ENCODE data around the gene CHAT. TPM values are rescaled to one million over a fixed set of nuclear protein-coding genes. Genes with fewer than 3 reads are reported as not detected.

Gene CHAT
- total and polyA plus RNA-seq, 2 of the 13 experiments (the other 11 are each of a cell fraction or from before 2014, with no cell fraction given) = not detected

- Histone ChIP-seq H3K4me1 (ENCODE audit: insufficient read depth, low read length) (no peaks in the 10 kb centered on the region), H3K27me3 (ENCODE audit: control insufficient read depth in 1 of 2, insufficient read depth in 2 of 2, low read length in 2 of 2) (peaks cover 2 to 39% of the 10 kb centered on the region in 2 experiments; a peak in 4 of 5 replicates), H2AFZ (ENCODE audit: low read length) (no peak overlapping the region), H3K9ac (ENCODE audit: insufficient read depth, low read depth, low read length) (no peak overlapping the region), H3K9me3 (ENCODE audit: low read length) (no peaks in the 10 kb centered on the region), H4K20me1 (ENCODE audit: insufficient read depth, low read length) (peaks cover 3% of the 10 kb centered on the region; the same call in 1 of the 2 replicates), H3K27ac (ENCODE audit: extremely low read length, insufficient read depth, low read length) (no peak overlapping the region), H3K4me2 (ENCODE audit: low read depth, low read length) (no peak overlapping the region), H3K36me3 (replicated peaks in 1 of 2; ENCODE audit: control insufficient read depth in 1 of 2, insufficient read depth in 2 of 2, low read length in 2 of 2) (no peaks in the 10 kb centered on the region), H3K4me3 (replicated peaks in 1 of 3; ENCODE audit: insufficient read depth in 1 of 3, low read depth in 2 of 3, low read length in 3 of 3) (no peak overlapping the region), H3K79me2 (ENCODE audit: insufficient read depth, low read length) (no peaks in the 10 kb centered on the region)
- ATAC-seq (no peak), DNase-seq (ENCODE audit: low spot score) (no peak), FAIRE-seq (no peak)
- CTCF ChIA-PET (ENCODE audit: low intra/inter-chr PET ratio, low total read pairs) = no interaction called here
- POLR2A ChIA-PET = no interaction called here
- in situ Hi-C loops (cut with HindIII; ENCODE audit: extremely low pct_ligation_motif_present, low pct_unique_long_range_greater_than_20kb) = no loop called here
- BruUV-seq (replicated peaks) = no TSS peak
- intact Hi-C loops (cut with micrococcal nuclease; ENCODE audit: unreplicated experiment) = no loop called here
- no CpG with 5 or more reads among the region's 22 CpGs for WGBS (ENCODE audit: low lambda C conversion rate)
- TF ChIP-seq TEAD3 (CRISPR knock-in tag; optimal IDR thresholded peaks at IDR 0.05; ENCODE audit: borderline replicate concordance) (no peak), SSRP1 (CRISPR knock-in tag; IDR thresholded peaks at IDR 0.05) (no peak), ZNF746 (CRISPR knock-in tag; IDR thresholded peaks at IDR 0.05) (no peak), TRAFD1 (CRISPR knock-in tag; IDR thresholded peaks at IDR 0.05; ENCODE audit: borderline replicate concordance) (no peak), ZNF777 (CRISPR knock-in tag; IDR thresholded peaks at IDR 0.05) (no peak), RARG (CRISPR knock-in tag; IDR thresholded peaks at IDR 0.05; ENCODE audit: low read depth) (no peak), SETDB1 (CRISPR knock-in tag; IDR thresholded peaks at IDR 0.05; ENCODE audit: borderline replicate concordance) (no peak), SPEN (CRISPR knock-in tag; IDR thresholded peaks at IDR 0.05; ENCODE audit: low read depth) (no peak), NRL (CRISPR knock-in tag; IDR thresholded peaks at IDR 0.05; ENCODE audit: borderline replicate concordance) (no peak), SRSF9 (IDR thresholded peaks at IDR 0.05; ENCODE audit: borderline replicate concordance, insufficient read depth, low read depth, low read length, poor library complexity, severe bottlenecking) (no peak), ZSCAN31 (CRISPR knock-in tag; IDR thresholded peaks at IDR 0.05; ENCODE audit: low read depth) (no peak), PRMT3 (CRISPR knock-in tag; IDR thresholded peaks at IDR 0.05; ENCODE audit: borderline replicate concordance, low read depth) (no peak), ZMYM4 (CRISPR knock-in tag; IDR thresholded peaks at IDR 0.05) (no peak), ZNF34 (CRISPR knock-in tag; IDR thresholded peaks at IDR 0.05; ENCODE audit: borderline replicate concordance) (no peak), ZNF232 (CRISPR knock-in tag; IDR thresholded peaks at IDR 0.05; ENCODE audit: borderline replicate concordance) (no peak)
- TF ChIP-seq, protein P1, sequence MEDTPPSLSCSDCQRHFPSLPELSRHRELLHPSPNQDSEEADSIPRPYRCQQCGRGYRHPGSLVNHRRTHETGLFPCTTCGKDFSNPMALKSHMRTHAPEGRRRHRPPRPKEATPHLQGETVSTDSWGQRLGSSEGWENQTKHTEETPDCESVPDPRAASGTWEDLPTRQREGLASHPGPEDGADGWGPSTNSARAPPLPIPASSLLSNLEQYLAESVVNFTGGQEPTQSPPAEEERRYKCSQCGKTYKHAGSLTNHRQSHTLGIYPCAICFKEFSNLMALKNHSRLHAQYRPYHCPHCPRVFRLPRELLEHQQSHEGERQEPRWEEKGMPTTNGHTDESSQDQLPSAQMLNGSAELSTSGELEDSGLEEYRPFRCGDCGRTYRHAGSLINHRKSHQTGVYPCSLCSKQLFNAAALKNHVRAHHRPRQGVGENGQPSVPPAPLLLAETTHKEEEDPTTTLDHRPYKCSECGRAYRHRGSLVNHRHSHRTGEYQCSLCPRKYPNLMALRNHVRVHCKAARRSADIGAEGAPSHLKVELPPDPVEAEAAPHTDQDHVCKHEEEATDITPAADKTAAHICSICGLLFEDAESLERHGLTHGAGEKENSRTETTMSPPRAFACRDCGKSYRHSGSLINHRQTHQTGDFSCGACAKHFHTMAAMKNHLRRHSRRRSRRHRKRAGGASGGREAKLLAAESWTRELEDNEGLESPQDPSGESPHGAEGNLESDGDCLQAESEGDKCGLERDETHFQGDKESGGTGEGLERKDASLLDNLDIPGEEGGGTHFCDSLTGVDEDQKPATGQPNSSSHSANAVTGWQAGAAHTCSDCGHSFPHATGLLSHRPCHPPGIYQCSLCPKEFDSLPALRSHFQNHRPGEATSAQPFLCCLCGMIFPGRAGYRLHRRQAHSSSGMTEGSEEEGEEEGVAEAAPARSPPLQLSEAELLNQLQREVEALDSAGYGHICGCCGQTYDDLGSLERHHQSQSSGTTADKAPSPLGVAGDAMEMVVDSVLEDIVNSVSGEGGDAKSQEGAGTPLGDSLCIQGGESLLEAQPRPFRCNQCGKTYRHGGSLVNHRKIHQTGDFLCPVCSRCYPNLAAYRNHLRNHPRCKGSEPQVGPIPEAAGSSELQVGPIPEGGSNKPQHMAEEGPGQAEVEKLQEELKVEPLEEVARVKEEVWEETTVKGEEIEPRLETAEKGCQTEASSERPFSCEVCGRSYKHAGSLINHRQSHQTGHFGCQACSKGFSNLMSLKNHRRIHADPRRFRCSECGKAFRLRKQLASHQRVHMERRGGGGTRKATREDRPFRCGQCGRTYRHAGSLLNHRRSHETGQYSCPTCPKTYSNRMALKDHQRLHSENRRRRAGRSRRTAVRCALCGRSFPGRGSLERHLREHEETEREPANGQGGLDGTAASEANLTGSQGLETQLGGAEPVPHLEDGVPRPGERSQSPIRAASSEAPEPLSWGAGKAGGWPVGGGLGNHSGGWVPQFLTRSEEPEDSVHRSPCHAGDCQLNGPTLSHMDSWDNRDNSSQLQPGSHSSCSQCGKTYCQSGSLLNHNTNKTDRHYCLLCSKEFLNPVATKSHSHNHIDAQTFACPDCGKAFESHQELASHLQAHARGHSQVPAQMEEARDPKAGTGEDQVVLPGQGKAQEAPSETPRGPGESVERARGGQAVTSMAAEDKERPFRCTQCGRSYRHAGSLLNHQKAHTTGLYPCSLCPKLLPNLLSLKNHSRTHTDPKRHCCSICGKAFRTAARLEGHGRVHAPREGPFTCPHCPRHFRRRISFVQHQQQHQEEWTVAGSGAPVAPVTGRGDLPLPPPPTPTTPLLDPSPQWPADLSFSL (CRISPR knock-in tag; IDR thresholded peaks at IDR 0.05) = no peak
Observed at GRCh38 chr10:49645871-49646870, 32.3 kb downstream of the CHAT start.

Data from HepG2 (cell line).